Measurements from ENCODE around the gene MIGA2. TPM values are rescaled to one million over a fixed set of nuclear protein-coding genes. Genes with fewer than 3 reads are reported as not detected.
A peak's percentile ranks its signal among the peaks of the same experiment; 100 is the strongest.

The MIGA2 gene
- total RNA-seq, 1 experiment from 2014 or later = 23.7 TPM

DNA sequence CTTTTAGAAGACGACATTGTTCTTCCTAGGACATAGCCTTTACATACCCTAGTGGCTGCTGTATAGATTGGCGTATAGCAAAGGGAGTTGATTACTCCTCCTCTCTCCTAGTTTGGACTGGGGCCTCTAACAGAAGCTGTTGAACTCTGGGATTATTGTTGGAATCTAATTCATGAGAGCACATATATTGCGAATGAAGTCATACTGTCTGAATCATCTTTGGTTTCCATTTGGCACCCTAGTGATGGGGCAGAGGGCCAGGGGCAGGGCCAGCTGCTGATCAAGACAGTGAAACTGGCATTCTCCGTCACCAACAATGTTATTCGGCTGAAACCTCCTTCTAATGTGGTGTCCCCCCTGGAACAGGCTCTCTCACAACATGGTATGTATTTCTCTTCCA, 48.6 kb upstream of the MIGA2 start:
- H3K36me3 ChIP-seq (ENCODE audit: control insufficient read depth in 1 of 2, insufficient read depth in 2 of 2, low read length in 2 of 2) = peaks cover 57 to 61% of the 10 kb centered on the region in 2 experiments
- BruUV-seq (replicated peaks) = TSS peak; percentile 8
- POLR2A ChIA-PET = no interaction called here
- DNase-seq (ENCODE audit: low read depth, low spot score) (no peak), ATAC-seq (no peak)
- TF ChIP-seq, protein P1, sequence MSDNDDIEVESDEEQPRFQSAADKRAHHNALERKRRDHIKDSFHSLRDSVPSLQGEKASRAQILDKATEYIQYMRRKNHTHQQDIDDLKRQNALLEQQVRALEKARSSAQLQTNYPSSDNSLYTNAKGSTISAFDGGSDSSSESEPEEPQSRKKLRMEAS (IDR thresholded peaks at IDR 0.05) = no peak
- no peak for TF ChIP-seq CTCF (IDR thresholded peaks at IDR 0.05 in 2 of 3, conservative IDR thresholded peaks at IDR 0.05 in 1 of 3; ENCODE audit: borderline replicate concordance in 1 of 3, insufficient read depth in 1 of 3, low read depth in 2 of 3, low read length in 2 of 3)
- no peak for TF ChIP-seq EZH2 (IDR thresholded peaks at IDR 0.05)
- TF ChIP-seq YY1 (IDR thresholded peaks at IDR 0.05; ENCODE audit: extremely low read depth, insufficient replicate concordance, low read depth, low read length) = no peak
- TF ChIP-seq ELF1 (IDR thresholded peaks at IDR 0.05; ENCODE audit: borderline replicate concordance, low read depth) = no peak
- TF ChIP-seq FOSL1 (IDR thresholded peaks at IDR 0.05; ENCODE audit: low read depth) = no peak
- no peak for TF ChIP-seq ZNF274 (IDR thresholded peaks at IDR 0.05; ENCODE audit: low read depth, low read length)
- TF ChIP-seq CEBPB (IDR thresholded peaks at IDR 0.05; ENCODE audit: low read depth) = no peak
- no peak for TF ChIP-seq SIN3A (IDR thresholded peaks at IDR 0.05; ENCODE audit: low read depth)
- no peak for TF ChIP-seq TCF7L2 (IDR thresholded peaks at IDR 0.05; ENCODE audit: borderline replicate concordance, extremely low read depth, insufficient read depth, insufficient read length)
- TF ChIP-seq EZH2phosphoT487 (IDR thresholded peaks at IDR 0.05; ENCODE audit: borderline replicate concordance) = no peak
- TF ChIP-seq REST (IDR thresholded peaks at IDR 0.05; ENCODE audit: low read depth) = no peak
- TF ChIP-seq EGR1 (IDR thresholded peaks at IDR 0.05; ENCODE audit: low read depth) = no peak
- TF ChIP-seq, protein P2, sequence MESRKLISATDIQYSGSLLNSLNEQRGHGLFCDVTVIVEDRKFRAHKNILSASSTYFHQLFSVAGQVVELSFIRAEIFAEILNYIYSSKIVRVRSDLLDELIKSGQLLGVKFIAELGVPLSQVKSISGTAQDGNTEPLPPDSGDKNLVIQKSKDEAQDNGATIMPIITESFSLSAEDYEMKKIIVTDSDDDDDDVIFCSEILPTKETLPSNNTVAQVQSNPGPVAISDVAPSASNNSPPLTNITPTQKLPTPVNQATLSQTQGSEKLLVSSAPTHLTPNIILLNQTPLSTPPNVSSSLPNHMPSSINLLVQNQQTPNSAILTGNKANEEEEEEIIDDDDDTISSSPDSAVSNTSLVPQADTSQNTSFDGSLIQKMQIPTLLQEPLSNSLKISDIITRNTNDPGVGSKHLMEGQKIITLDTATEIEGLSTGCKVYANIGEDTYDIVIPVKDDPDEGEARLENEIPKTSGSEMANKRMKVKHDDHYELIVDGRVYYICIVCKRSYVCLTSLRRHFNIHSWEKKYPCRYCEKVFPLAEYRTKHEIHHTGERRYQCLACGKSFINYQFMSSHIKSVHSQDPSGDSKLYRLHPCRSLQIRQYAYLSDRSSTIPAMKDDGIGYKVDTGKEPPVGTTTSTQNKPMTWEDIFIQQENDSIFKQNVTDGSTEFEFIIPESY (IDR thresholded peaks at IDR 0.05; ENCODE audit: extremely low read depth, insufficient replicate concordance, low read length) = no peak
- no peak for TF ChIP-seq SRF (IDR thresholded peaks at IDR 0.05; ENCODE audit: low read depth)
- no peak for TF ChIP-seq POLR2AphosphoS5 (IDR thresholded peaks at IDR 0.05; ENCODE audit: low read depth, low read length)
- H4K20me1 ChIP-seq (ENCODE audit: insufficient read depth) = no peaks in the 10 kb centered on the region
- H3K9me2 ChIP-seq (ENCODE audit: insufficient read depth) = no peaks in the 10 kb centered on the region
- H3K9me3 ChIP-seq (ENCODE audit: control insufficient read depth in 1 of 2, insufficient read depth in 1 of 2, low read depth in 1 of 2, low read length in 2 of 2) = no peaks in the 10 kb centered on the region
- H3K79me2 ChIP-seq (ENCODE audit: insufficient read depth, low read length) = peaks cover 4% of the 10 kb centered on the region; the same call in 1 of the 2 replicates
- no peaks in the 10 kb centered on the region for H3K4me1 ChIP-seq (ENCODE audit: control insufficient read depth in 1 of 2, insufficient read depth in 2 of 2, low read length in 2 of 2)
- CTCF ChIA-PET = no interaction called here
- intact Hi-C loops (cut with micrococcal nuclease) = no loop called here
- RAD21 ChIA-PET (ENCODE audit: low non-redundant PET in 1 of 2, low total read pairs in 2 of 2, uncharacterized antibody in 2 of 2, unreplicated experiment in 2 of 2) = no interaction called here
- no peak overlapping the region for H3K9ac ChIP-seq (ENCODE audit: low read length)
- H3K4me2 ChIP-seq (ENCODE audit: low read length) = no peak overlapping the region
- H3K4me3 ChIP-seq (replicated peaks in 1 of 2; ENCODE audit: low read depth in 1 of 2, low read length in 2 of 2) = no peak overlapping the region
- no peak overlapping the region for H2AFZ ChIP-seq (ENCODE audit: low read depth, low read length, poor library complexity, severe bottlenecking)
- H3K27me3 ChIP-seq (ENCODE audit: insufficient read depth, low read length) = no peaks in the 10 kb centered on the region
- no peak overlapping the region for H3K27ac ChIP-seq (ENCODE audit: low read depth, low read length)
